ENCODE measurements around the gene AP5Z1.

DNA sequence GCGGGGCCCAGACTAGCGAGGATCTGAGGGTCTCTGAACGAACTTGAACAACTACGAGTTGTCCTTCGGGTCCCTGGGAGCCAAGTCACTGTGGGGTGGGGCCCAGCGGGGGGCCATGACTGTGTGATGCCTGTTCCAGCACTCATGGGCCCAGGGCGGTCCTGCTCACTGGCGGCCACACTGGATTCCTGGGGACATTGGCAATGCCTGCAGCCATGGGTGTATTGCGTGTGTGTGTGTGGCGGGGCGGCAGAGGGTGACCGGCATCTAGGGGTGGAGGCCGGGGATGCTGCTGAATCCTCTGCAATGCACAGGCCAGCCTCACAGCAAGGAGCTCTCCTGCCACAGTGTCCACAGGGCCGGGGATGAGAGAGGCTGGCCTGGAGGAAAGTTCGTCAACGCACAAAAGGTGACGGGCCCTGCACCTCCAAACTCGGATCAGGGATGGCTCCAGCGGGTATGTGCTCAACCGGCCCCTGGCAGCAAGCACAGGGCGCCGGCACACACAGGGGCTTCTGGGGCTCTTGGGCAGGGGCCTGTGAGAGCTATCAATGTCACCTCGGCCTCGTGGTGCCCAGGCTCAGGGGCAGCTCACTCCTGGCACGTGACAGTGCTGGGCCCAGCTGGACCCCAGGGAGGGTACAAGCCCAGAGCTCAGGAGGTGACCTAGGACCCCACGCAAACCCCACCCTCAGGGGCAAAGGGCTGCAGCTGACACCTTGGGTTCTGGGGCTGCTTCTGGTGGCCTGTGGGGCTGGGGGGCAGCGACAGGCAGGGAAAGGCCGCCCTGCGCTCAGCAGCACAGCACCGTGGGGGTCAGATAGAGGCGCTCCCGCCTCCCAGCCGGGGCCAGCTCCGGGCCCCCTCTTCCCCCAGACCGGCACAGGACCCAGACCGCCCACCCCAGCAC lies 58.5 kb downstream of the AP5Z1 start:
- TF ChIP-seq, protein P1, sequence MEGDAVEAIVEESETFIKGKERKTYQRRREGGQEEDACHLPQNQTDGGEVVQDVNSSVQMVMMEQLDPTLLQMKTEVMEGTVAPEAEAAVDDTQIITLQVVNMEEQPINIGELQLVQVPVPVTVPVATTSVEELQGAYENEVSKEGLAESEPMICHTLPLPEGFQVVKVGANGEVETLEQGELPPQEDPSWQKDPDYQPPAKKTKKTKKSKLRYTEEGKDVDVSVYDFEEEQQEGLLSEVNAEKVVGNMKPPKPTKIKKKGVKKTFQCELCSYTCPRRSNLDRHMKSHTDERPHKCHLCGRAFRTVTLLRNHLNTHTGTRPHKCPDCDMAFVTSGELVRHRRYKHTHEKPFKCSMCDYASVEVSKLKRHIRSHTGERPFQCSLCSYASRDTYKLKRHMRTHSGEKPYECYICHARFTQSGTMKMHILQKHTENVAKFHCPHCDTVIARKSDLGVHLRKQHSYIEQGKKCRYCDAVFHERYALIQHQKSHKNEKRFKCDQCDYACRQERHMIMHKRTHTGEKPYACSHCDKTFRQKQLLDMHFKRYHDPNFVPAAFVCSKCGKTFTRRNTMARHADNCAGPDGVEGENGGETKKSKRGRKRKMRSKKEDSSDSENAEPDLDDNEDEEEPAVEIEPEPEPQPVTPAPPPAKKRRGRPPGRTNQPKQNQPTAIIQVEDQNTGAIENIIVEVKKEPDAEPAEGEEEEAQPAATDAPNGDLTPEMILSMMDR (IDR thresholded peaks at IDR 0.05; ENCODE audit: low read depth, low read length), result no peak
- TF ChIP-seq EZH2phosphoT487 (IDR thresholded peaks at IDR 0.05; ENCODE audit: low read depth), result no peak
